PC-9 (cell line): ENCODE measurements around the gene ADPRM. TPM values are rescaled to one million over a fixed set of nuclear protein-coding genes. Genes with fewer than 3 reads are reported as not detected.

Experiments used
- BruUV-seq: library from RNA; stranded (reverse); fragments of 400-500 nt; replicated peaks from 2 replicates; lab custom pipeline; 2021; lab: Mats Ljungman, UMichigan
- CTCF ChIA-PET: fragments of 300-600 bp; sonication (Branson Sonifier 250); formaldehyde crosslinking; loops from one replicate; lab custom pipeline; 2022; ENCODE audit warnings: antibody characterized with exemption; lab: Charles Lee
- POLR2A ChIA-PET: fragments of 300-600 bp; sonication (Branson Sonifier 250); formaldehyde crosslinking; loops from one replicate; lab custom pipeline; 2022; ENCODE audit warnings: antibody characterized with exemption; ENCODE audit not compliant: unreplicated experiment; lab: Charles Lee
- DNase-seq, 2 experiments: peaks; one replicate each; pipeline versions ENCODE4 v3.0.0 to v3.0.0-alpha.2; 2015 to 2022; ENCODE audit warnings: mixed read lengths in 1 of 2
- H2AFZ ChIP-seq: fragments of 200-600 bp; sonication (generic); 2 replicates; pipeline ENCODE4 v1.8.1; 2017; ENCODE audit warnings: antibody characterized with exemption
- H3F3A ChIP-seq: fragments of 200-600 bp; sonication (generic); 2 replicates; pipeline ENCODE4 v1.8.1; 2017; ENCODE audit warnings: antibody characterized with exemption, mild to moderate bottlenecking, low read depth; ENCODE audit not compliant: insufficient read depth
- H3K27ac ChIP-seq: fragments of 200-600 bp; sonication (generic); 2 replicates; pipeline ENCODE4 v1.6.1; 2016; ENCODE audit warnings: mixed run types
- H3K27me3 ChIP-seq: fragments of 200-600 bp; sonication (generic); 2 replicates; pipeline ENCODE4 v1.6.1; 2016; ENCODE audit warnings: low read depth, mixed run types; ENCODE audit not compliant: insufficient read depth
- H3K36me3 ChIP-seq: fragments of 200-600 bp; sonication (generic); 2 replicates; pipeline ENCODE4 v1.6.1; 2016; ENCODE audit warnings: low read depth, mixed run types
- H3K4me1 ChIP-seq: fragments of 200-600 bp; sonication (generic); replicated peaks from 2 replicates; pipeline ENCODE4 v1.6.1; 2016; ENCODE audit warnings: mixed run types; ENCODE audit not compliant: insufficient read depth
- H3K4me2 ChIP-seq: fragments of 200-600 bp; sonication (generic); 2 replicates; pipeline ENCODE4 v1.6.1; 2017; ENCODE audit warnings: mixed run types
- H3K4me3 ChIP-seq: fragments of 200-600 bp; sonication (generic); 2 replicates; pipeline ENCODE4 v1.6.1; 2016; ENCODE audit warnings: mixed run types
- H3K79me2 ChIP-seq: fragments of 200-600 bp; sonication (generic); 2 replicates; pipeline ENCODE4 v1.6.1; 2017; ENCODE audit warnings: low read depth, mixed run types
- H3K9me2 ChIP-seq: fragments of 200-600 bp; sonication (generic); 2 replicates; pipeline ENCODE4 v1.8.1; 2017; ENCODE audit warnings: mild to moderate bottlenecking; ENCODE audit not compliant: insufficient read depth
- H3K9me3 ChIP-seq: fragments of 200-600 bp; sonication (generic); 2 replicates; pipeline ENCODE4 v1.8.1; 2016; ENCODE audit warnings: low read depth; ENCODE audit not compliant: insufficient read depth
- H4K20me1 ChIP-seq: fragments of 200-600 bp; sonication (generic); 2 replicates; pipeline ENCODE4 v1.8.1; 2017; ENCODE audit not compliant: insufficient read depth
- EZH2 ChIP-seq: fragments of 200-600 bp; sonication (generic); IDR thresholded peaks from 2 replicates; pipeline ENCODE4 v1.8.0; 2017; ENCODE audit warnings: antibody characterized with exemption, low read depth
- intact Hi-C: fragments of 100-400 bp; cut with micrococcal nuclease; formaldehyde crosslinking; loops from one replicate; pipeline ENCODE4 v1.10.0; 2022; ENCODE audit not compliant: unreplicated experiment
- total RNA-seq: library from RNA; stranded (reverse); gene quantifications from 2 replicates; pipeline ENCODE4 v1.2.3, GENCODE V29; 2021
- TF ChIP-seq, protein P1 (sequence below): fragments of 200-600 bp; sonication (generic); conservative IDR thresholded peaks from 2 replicates; pipeline ENCODE4 v1.6.1; 2017; ENCODE audit warnings: mixed run types, antibody characterized with exemption, mild to moderate bottlenecking, moderate library complexity

The ADPRM gene
- total RNA-seq, 1 experiment from 2014 or later: 6.4 TPM

DNA sequence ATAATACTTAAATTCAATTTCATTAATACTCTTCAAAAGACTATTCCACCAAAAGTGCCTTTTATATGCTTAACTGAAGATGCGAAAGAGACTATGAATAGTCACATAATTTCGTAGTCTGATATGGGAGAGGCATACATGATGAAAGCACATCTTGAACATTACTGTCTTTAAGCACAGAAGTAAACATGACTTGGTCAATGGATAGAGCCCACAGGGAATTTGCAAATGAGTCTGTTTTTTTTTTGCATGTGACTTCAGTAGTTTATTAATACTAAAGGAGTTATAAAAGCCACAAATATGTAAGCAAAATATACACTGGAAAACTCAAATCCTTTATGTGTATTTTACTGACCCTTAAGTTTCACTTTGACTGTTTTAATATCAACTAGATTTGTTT is 15.9 kb downstream of the ADPRM start:
- Histone ChIP-seq H3K27me3 (no peaks in the 10 kb centered on the region), H3K36me3 (no peaks in the 10 kb centered on the region), H3K79me2 (no peaks in the 10 kb centered on the region), H2AFZ (no peak overlapping the region), H3K4me3 (no peak overlapping the region), H4K20me1 (no peaks in the 10 kb centered on the region), H3K9me2 (no peaks in the 10 kb centered on the region), H3K27ac (no peak overlapping the region), H3K4me1 (no peaks in the 10 kb centered on the region), H3K9me3 (no peaks in the 10 kb centered on the region), H3K4me2 (no peak overlapping the region), H3F3A (no peaks in the 10 kb centered on the region)
- intact Hi-C loops: no loop called here
- no peak for DNase-seq
- no TSS peak for BruUV-seq
- TF ChIP-seq EZH2: no peak
- TF ChIP-seq, protein P1, sequence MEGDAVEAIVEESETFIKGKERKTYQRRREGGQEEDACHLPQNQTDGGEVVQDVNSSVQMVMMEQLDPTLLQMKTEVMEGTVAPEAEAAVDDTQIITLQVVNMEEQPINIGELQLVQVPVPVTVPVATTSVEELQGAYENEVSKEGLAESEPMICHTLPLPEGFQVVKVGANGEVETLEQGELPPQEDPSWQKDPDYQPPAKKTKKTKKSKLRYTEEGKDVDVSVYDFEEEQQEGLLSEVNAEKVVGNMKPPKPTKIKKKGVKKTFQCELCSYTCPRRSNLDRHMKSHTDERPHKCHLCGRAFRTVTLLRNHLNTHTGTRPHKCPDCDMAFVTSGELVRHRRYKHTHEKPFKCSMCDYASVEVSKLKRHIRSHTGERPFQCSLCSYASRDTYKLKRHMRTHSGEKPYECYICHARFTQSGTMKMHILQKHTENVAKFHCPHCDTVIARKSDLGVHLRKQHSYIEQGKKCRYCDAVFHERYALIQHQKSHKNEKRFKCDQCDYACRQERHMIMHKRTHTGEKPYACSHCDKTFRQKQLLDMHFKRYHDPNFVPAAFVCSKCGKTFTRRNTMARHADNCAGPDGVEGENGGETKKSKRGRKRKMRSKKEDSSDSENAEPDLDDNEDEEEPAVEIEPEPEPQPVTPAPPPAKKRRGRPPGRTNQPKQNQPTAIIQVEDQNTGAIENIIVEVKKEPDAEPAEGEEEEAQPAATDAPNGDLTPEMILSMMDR: no peak
- ChIA-PET CTCF (no interaction called here), POLR2A (no interaction called here)

DNA sequence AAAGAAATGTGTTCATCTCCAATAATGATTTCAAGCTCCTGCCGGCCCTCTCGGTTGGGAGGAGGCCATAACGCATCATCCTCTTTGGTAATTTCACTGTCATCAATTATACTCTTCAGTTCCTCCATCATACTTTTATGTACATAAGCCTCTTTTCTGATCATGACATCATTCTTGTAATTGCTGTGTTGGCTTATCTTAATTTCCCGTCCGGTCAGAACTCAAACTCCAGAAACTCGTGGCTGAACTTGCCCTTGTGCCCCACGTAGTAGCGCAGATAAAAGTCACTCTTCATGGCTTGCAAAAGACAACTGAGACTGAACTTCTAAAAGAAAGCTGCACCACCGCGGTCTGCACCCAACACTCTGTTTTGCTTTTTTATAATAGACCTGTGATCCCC is 18.8 kb downstream of the ADPRM start:
- H3K27ac ChIP-seq: no peak overlapping the region
- H3F3A ChIP-seq: no peaks in the 10 kb centered on the region
- no peaks in the 10 kb centered on the region for H3K9me2 ChIP-seq
- no TSS peak for BruUV-seq
- H4K20me1 ChIP-seq: no peaks in the 10 kb centered on the region
- no peak for DNase-seq
- no peaks in the 10 kb centered on the region for H3K4me1 ChIP-seq
- H3K4me3 ChIP-seq: no peak overlapping the region
- no peak overlapping the region for H3K4me2 ChIP-seq
- TF ChIP-seq, protein P1: no peak
- TF ChIP-seq EZH2: no peak
- no peak overlapping the region for H2AFZ ChIP-seq
- ChIA-PET POLR2A (no interaction called here), CTCF (no interaction called here)
- H3K27me3 ChIP-seq: no peaks in the 10 kb centered on the region
- no peaks in the 10 kb centered on the region for H3K79me2 ChIP-seq
- no peaks in the 10 kb centered on the region for H3K9me3 ChIP-seq
- intact Hi-C loops: no loop called here
- no peaks in the 10 kb centered on the region for H3K36me3 ChIP-seq

DNA sequence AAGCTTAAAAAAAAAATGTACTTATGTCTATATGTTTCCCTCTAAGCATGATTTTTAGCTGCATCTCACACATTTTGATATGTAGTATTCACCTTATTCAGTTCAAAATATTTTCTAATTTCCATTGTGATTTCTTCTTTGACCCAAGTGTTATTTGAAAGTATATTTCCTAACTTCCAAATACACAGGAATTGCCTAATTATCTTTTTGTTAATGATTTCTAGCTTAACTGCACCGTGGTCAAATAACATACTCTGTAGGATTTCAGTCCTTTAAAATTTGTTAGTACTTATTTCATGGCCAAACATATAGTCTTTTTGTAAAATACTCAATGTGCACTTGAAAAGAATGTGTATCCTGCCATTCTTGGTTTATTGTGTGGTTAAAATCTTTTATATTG is 21.2 kb downstream of the ADPRM start:
- Histone ChIP-seq H3F3A (no peaks in the 10 kb centered on the region), H3K4me1 (no peaks in the 10 kb centered on the region), H2AFZ (no peak overlapping the region), H3K4me2 (no peak overlapping the region), H3K9me3 (no peaks in the 10 kb centered on the region), H4K20me1 (no peaks in the 10 kb centered on the region), H3K36me3 (no peaks in the 10 kb centered on the region), H3K9me2 (no peaks in the 10 kb centered on the region), H3K4me3 (no peak overlapping the region), H3K27ac (no peak overlapping the region), H3K27me3 (peaks cover 4% of the 10 kb centered on the region; the same call in 1 of the 2 replicates), H3K79me2 (no peaks in the 10 kb centered on the region)
- no peak for DNase-seq
- POLR2A ChIA-PET: no interaction called here
- intact Hi-C loops: no loop called here
- no peak for TF ChIP-seq EZH2
- TF ChIP-seq, protein P1: no peak
- BruUV-seq: no TSS peak
- CTCF ChIA-PET: no interaction called here
